Motor neuron (in vitro differentiated cells): ENCODE measurements around the gene C2orf49. TPM values are rescaled to one million over a fixed set of nuclear protein-coding genes. Genes with fewer than 3 reads are reported as not detected.

Source experiments
- ATAC-seq, 8 experiments: fragments of 200-7000 bp; cut with Tn5 transposase; replicated peaks in 6 of 8; 2 replicates each; pipeline ENCODE4 v1.8.0; 2021; ENCODE audit warnings: mild to moderate bottlenecking in 8 of 8, moderate library complexity in 8 of 8
- H3K27ac ChIP-seq, 2 donors: fragments of 250-450 bp; sonication (Bioruptor Pico); 2 replicates each; pipeline ENCODE4 v1.9.0; 2021; ENCODE audit warnings: antibody characterized with exemption in 2 of 2, mild to moderate bottlenecking in 2 of 2, moderate library complexity in 1 of 2
- H3K4me1 ChIP-seq, 2 donors: fragments of 250-450 bp; sonication (Bioruptor Pico); replicated peaks in 1 of 2; 2 replicates each; pipeline ENCODE4 v1.6.1; 2021; ENCODE audit warnings: antibody characterized with exemption in 2 of 2, mild to moderate bottlenecking in 2 of 2, moderate library complexity in 1 of 2
- H3K4me3 ChIP-seq, 5 donors: fragments of 250-450 bp; sonication (Bioruptor Pico); 2 replicates each; pipeline ENCODE4 v1.9.0; 2021; ENCODE audit warnings: antibody characterized with exemption in 5 of 5, mild to moderate bottlenecking in 5 of 5, moderate library complexity in 4 of 5
- WGBS, 10 experiments: fragments of 450-650 bp; shearing (Covaris generic); methylation state at CpG; one replicate each; pipeline ENCODE4 v1.0.0; 2022; 5-methylcytosine and 5-hydroxymethylcytosine counted together
- in situ Hi-C, 9 experiments: fragments of 400-800 bp; cut with MboI; loops; one replicate each; pipeline ENCODE4 v1.15.0; 2021; ENCODE audit warnings: low sequenced_read_pairs in 9 of 9, low pct_unique_long_range_greater_than_20kb in 2 of 9; ENCODE audit not compliant: unreplicated experiment in 9 of 9
- total RNA-seq, 8 experiments: library from RNA; unstranded; fragments of 300-600 nt; gene quantifications; 2 replicates each; pipeline versions ENCODE4 v1.2.3 to v1.2.4, GENCODE V29; 2022

C2orf49 gene
- total RNA-seq, 8 experiments from 2014 or later: 18.2 to 27.9 (median 21.7) TPM

DNA sequence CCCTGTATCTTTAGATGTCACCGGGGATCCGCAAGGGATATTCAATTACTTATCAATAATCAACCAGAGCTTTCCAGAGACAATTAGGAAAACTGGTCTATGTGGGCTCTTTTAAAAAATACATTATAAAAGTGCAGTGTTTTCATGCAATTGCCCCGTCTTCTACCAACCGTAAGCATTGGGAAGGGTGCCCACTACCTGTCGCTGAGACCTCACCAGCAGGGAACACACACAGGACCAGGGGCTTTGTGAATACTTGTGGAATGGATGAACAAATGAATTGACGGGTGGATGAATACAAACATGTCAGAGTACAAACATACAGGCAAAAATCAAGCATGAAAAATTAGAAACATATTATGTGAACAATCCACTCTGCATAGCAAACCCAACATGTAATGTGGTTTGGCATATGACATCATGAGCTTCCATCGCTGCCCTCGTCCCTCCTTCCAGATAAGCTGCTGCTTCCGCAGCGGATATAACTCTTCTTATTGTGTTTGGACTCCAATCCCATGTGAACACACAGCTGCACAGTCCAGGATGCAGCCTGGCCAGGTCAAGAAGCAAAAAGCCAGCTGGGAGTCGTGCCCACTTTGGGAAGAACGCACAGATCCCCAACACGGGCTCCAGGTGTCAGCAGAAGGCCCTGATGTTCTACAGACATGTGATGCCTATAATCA is 56.2 kb downstream of the C2orf49 start:
- no peak overlapping the region for H3K4me3 ChIP-seq
- no peak for ATAC-seq
- in situ Hi-C loops: loop anchor here in 1 of 9 experiments (25.0 kb wide), 1 partner anchor 119 kb away; no protein-coding TSS in a partner anchor
- no peak overlapping the region for H3K27ac ChIP-seq
- H3K4me1 ChIP-seq: no peaks in the 10 kb centered on the region
- 59 to 100% (median 84%) methylated on average over 1 to 10 of the region's 13 CpGs; no CpG with 5 or more reads in 1 of the 10 experiments for whole genome bisulfite sequencing, 10 experiments

DNA sequence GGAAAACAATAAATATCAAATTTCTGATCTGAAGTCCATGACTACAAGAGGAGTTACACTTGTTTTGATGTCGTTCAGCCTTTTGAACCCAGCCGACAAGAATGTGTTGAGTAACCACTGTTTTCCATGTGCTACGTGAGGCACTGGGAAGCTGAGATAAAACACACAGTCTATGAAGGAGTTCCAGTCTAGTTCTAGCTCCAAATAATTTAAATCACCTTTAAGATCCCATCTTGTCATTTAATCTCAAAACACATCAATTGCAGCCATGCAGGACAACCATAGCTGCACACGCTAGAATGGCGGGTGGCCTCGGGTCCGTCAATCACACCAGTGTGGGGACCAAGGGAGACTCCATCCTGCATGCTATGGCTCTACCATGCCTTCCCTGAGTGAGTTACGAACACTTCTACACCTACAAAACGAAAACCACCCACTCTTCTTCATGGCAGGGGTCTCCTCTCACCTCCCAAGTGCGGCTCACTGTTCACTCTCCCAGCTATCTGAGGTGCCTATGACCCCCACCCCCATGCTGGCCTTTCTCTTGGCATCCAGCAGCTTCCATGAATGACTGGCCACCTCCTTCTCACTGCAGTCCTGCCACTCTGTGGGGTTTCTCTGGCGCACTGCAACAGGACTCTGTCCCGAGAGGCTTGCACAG is 57.7 kb downstream of the C2orf49 start:
- Histone ChIP-seq H3K4me1 (no peaks in the 10 kb centered on the region), H3K27ac (no peak overlapping the region), H3K4me3 (no peak overlapping the region)
- in situ Hi-C loops: loop anchor here in 1 of 9 experiments (25.0 kb wide), 1 partner anchor 117 kb away; no protein-coding TSS in a partner anchor
- 81 to 100% (median 90%) methylated on average over 3 to 9 of the region's 12 CpGs; no CpG with 5 or more reads in 1 of the 10 experiments for WGBS, 10 experiments
- ATAC-seq: no peak

DNA sequence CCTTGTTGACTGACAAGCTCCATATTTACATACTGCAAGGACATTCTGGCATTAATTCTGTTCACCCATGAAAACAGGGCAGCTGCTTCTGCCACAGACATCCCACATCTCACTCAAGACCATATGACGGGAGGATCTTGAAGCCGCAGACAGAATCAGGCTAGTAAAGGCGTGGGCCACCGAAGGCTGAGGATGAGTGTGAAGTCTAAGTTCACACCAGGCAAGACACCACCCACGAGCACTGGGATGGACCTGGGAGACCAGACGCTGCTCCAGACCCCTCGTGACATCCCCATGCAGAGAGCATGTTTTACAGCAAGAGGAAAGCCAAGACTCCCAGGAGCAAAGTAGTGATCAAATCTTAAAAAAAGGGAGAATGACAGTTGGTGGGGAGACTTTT is 58.4 kb downstream of the C2orf49 start:
- WGBS, 10 experiments: 34 to 93% (median 90%) methylated on average over 2 to 7 of the region's 7 CpGs; no CpG with 5 or more reads in 7 of the 10 experiments
- no peaks in the 10 kb centered on the region for H3K4me1 ChIP-seq
- H3K4me3 ChIP-seq: no peak overlapping the region
- ATAC-seq: no peak
- no peak overlapping the region for H3K27ac ChIP-seq
- in situ Hi-C loops: loop anchor here in 1 of 9 experiments (25.0 kb wide), 1 partner anchor 117 kb away; no protein-coding TSS in a partner anchor

DNA sequence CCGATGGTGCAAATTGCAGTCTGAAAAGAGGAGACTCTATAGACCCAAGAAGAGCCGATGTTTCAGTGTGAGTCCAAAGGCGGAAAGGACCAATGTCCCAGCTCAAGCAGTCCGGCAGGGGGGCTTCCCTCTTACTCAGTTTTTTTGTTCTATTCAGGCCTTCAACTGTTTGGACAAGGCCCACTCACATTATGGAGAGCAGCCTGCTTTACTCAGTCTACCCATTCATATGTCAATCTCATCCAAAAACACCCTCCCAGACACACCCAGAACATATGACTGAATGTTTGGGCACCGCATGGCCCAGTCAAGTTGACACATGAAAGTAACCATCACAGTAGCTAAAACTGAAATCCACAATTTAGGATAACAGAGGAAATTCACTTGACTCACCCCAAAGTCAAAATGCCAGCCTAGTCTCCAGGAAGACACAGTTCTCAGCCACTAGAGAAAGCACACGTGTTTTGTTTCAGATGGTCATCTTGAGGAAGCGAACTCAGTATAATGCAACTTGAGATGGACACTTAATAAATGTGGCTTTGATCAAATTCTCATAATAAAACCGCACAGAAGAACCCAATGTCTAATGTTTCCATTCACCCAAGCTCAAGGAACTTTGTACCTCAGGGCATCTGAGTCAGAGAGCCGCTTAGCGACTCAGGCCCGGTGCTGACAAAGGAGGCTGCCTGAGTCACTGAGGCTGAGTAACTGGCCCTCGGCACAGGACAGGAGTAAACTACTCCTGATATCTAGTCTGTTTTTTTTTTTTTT is 59.1 kb downstream of the C2orf49 start:
- WGBS, 10 experiments: 18 to 100% (median 85%) methylated on average over 2 to 11 of the region's 12 CpGs
- H3K27ac ChIP-seq: no peak overlapping the region
- H3K4me1 ChIP-seq: no peaks in the 10 kb centered on the region
- peak in 3 of 8 experiments; percentile 67 to 81 (median 77) for ATAC-seq
- in situ Hi-C loops: loop anchor here in 1 of 9 experiments (25.0 kb wide), 1 partner anchor 116 kb away; no protein-coding TSS in a partner anchor
- H3K4me3 ChIP-seq: no peak overlapping the region

DNA sequence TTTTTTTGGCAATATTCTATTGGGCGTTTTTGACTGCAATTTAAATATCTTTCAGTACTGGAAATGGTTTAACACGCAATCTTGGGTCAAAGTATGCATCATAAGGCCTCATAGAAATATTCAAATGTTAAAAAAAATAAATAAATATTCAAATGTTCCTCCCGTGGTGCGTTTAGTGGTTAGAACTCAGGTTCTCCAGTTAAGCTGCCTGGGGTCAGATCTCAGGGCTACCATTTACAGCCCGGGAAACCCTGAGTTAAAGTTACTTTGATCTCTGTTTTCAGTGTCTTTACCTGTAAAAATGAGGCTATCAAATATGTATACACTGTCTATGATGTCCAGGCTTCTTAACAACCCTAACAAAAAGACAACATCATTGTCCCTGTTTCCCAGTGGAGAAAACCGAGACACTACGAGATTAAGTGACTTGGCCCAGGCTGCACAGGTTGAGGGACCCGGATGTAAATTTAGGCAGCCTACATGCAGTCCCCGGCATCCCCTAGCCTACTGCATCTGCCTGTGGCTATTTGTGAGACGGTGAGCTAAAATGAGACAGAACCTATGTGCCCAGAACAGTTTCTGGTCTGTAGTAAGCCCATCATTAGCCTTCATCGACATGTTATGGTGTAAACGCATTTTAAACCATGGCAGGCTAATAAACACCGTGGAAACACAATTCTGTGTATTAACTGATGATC is 59.8 kb downstream of the C2orf49 start:
- ATAC-seq: peak in 3 of 8 experiments; percentile 59 to 69 (median 61)
- WGBS, 10 experiments: 0 to 97% (median 74%) methylated on average over 3 to 12 of the region's 13 CpGs; no CpG with 5 or more reads in 1 of the 10 experiments

GRCh38 chr2:105397953-105398335 is 60.6 kb downstream of the C2orf49 start:
- ATAC-seq: no peak
- in situ Hi-C loops: loop anchor here in 1 of 9 experiments (25.0 kb wide), 1 partner anchor 114 kb away; no protein-coding TSS in a partner anchor
- H3K4me3 ChIP-seq: peak overlapping the region; percentile 68 to 83 (median 74)
- 0 to 17% (median 9%) methylated on average over 1 to 6 of the region's 6 CpGs for WGBS, 10 experiments
- H3K4me1 ChIP-seq: no peaks in the 10 kb centered on the region
- no peak overlapping the region for H3K27ac ChIP-seq

More for the DNA sequence above, 59.8 kb downstream of the C2orf49 start:
- Histone ChIP-seq H3K4me3 (no peak overlapping the region), H3K27ac (no peak overlapping the region), H3K4me1 (no peaks in the 10 kb centered on the region)
- in situ Hi-C loops: loop anchor here in 1 of 9 experiments (25.0 kb wide), 1 partner anchor 115 kb away; no protein-coding TSS in a partner anchor

DNA sequence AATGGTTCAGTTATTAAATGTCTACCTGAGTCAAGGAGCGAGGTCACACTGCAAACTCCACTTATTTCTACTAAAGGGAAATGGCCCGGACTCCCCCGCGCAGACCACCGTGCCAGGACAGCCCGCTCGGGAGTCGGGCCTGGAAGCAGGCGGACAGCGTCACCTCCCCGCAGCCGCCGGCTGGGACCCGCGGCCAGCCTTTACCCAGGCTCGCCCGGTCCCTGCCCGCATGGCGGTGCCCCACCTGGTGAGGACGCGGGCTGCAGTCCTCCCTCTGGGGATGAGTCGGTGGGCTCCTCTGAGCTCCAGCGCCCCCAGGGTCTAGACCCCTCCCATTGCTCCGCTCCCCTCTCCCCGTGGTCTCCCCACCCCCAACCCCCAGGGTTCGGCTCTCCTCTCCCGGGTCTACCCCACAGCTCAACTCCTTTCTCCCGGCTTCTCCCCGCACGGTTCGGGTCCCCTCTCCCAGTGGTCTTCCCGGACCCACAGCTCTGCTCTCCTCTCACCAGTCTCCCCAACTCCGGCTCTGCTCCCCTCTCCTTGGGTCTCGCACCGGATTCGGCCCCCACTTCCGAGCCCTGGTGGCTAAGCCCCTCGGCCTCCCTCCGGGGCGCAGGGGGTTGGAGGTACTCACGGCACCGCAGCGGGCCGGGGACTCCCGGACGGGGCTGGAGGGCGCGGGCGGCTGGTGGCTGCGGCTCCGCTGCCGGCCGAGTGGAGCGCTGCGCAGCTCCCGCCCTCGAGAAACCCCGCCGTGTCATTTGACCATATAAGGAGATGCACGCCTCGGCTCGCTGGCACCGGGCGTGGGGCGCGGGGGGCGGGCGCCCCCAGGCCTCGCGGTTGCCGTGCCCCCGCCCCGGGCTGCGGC is 61.2 kb downstream of the C2orf49 start, which contains the start of gene FHL2:
TSS of gene FHL2 (minus strand) at position 716 of the 871 bp plus-strand sequence. CDS start 12,535 bp downstream, outside the sequence.
- peak; percentile 67 to 98 (median 96) for ATAC-seq
- H3K4me1 ChIP-seq: no peaks in the 10 kb centered on the region
- WGBS, 10 experiments: 0% methylated on average over 2 to 11 of the region's 74 CpGs; no CpG with 5 or more reads in 5 of the 10 experiments
- peak within 1 kb of the TSS; percentile 68 to 83 (median 74) for H3K4me3 ChIP-seq
- H3K27ac ChIP-seq: no peak within 1 kb of the TSS
- in situ Hi-C loops: loop anchor here in 1 of 9 experiments (25.0 kb wide), 1 partner anchor 114 kb away; no protein-coding TSS in a partner anchor

Other genes starting within 250 kb of the C2orf49 start
- gene GPR45, start 95.8 kb upstream of the C2orf49 start, total RNA-seq: 1 to 10 TPM in 3 of 8 experiments, under 1 TPM in 4, not detected in 1; 0.29 to 1.8 (median 0.87) TPM
- gene TGFBRAP1, start 7.8 kb upstream of the C2orf49 start, total RNA-seq: 10 to 100 TPM in 4 of 8 experiments, 1 to 10 TPM in 4; 7.4 to 17.8 (median 11.5) TPM
- gene FHL2, start 61.5 kb downstream of the C2orf49 start, total RNA-seq: 10 to 100 TPM in 4 of 8 experiments, 1 to 10 TPM in 4; 2.4 to 87.6 (median 23.4) TPM